HG03045 (cell line): ENCODE measurements around the gene NAV1.
A peak's percentile ranks its signal among the peaks of the same experiment; 100 is the strongest.
"Not testable (repeated sequence)": the region's sequence is repeated elsewhere in the genome, so short reads cannot be mapped to it uniquely, and the experiment has no call there.

Experiments
- ATAC-seq: cut with Tn5 transposase; IDR thresholded peaks from one replicate; pipeline ENCODE4 v1.9.1; 2021; ENCODE audit warnings: mild to moderate bottlenecking, moderate library complexity; ENCODE audit not compliant: unreplicated experiment

Gene NAV1

DNA sequence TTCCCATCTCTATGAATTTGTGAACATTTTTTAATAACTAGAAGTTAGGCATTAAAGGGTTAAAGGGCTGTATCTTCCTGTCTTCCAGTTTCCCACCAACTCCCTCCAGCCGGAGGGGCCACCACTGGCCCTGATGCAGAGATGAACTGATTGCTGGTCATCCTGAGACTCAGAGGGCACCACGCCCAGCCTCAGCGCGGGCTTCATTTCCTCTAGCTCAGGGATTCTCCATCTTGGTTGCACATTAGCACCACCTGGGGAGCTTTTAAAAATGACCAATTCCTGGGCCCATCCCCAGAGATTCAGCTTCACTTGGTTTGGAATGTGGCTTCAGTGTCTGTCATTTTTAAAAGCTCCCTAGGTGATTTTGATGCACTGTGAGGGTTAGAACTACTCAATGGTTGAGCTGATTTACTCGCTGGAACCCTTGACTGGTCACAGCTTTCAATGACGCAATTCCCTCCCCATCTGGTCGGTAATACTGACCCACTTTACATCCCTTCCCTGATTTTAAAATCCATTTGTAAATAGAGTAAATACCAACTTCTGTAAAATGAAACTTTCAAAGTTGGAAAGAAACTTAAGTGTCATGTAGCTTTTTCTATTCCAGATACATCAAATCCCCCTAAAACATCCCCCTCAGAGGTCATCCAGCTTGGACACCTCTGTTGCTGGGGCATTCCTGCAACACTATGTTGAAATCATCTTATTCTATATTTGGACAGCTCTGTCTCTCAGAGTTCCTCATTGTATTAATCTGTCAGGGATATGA, 5.1 kb downstream of the NAV1 start:
- ATAC-seq = no peak

GRCh38 chr1:201544710-201545109, 5.8 kb downstream of the NAV1 start:
- no peak for ATAC-seq

GRCh38 chr1:201545851-201546492, 7.0 kb downstream of the NAV1 start:
- ATAC-seq = no peak

GRCh38 chr1:201549522-201549921, 10.6 kb downstream of the NAV1 start:
- not testable (repeated sequence) for ATAC-seq

DNA sequence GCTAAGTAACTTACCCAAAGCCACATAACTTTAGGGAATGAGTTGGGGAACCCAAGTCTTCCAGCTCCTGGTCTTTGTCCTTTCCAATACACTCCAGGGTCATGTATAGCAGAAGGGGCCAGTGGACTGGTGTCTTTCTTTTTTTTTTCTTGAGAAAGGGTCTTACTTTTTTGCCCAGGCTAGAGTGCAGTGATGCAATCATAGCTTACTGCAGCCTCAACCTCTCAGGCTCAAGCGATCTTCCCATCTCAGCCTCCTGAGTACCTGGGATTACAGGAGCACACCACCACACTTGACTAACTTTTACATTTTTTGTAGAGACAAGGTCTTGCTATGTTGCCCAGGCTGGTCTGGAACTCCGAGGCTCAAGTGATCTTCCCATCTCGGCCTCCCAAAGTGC, 12.2 kb downstream of the NAV1 start:
- no peak for ATAC-seq

GRCh38 chr1:201551877-201552731, 13.2 kb downstream of the NAV1 start:
- ATAC-seq = no peak

- ATAC-seq = no peak
Observed at GRCh38 chr1:201552941-201553351, 14.0 kb downstream of the NAV1 start.

- ATAC-seq = no peak
Observed at GRCh38 chr1:201553496-201554189, 14.7 kb downstream of the NAV1 start.

GRCh38 chr1:201554190-201554600, 15.3 kb downstream of the NAV1 start:
- ATAC-seq = no peak

DNA sequence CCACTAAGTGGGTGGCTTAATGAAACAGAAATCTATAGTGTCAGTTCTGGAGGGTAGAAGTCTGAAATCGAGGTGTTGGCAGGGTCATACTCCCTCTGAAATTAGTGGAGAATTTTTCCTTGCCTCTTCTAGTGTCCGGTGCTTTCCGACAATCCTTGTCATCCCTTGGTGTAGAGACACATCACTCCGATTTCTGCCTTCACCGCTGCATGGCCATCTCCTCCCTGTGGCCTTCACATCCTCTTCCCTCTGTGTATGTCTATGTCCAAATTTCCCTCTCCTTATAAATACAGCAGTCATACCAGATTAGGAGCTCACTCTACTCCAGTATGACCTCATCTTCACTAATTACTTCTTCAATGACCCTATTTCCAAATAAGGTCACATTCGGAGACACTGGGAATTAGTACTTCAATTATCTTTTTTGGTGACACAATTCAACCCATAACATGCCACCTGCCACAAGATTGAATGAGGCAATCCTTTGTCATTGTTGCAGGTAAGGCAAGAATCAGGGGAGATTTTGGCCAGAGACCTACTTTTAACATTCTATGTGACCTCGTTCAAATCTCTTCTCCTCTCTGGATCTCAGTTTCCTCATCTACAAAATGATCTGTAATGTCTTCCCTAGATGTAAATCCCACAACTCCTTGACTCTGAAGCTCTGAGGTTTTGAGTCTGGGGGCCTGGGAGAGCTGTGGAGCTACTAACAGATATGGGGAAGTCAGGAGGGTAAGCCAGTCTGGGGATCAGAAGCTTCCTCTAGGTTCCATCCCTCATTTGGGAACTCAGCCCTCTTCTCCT, 16.1 kb downstream of the NAV1 start:
- no peak for ATAC-seq

DNA sequence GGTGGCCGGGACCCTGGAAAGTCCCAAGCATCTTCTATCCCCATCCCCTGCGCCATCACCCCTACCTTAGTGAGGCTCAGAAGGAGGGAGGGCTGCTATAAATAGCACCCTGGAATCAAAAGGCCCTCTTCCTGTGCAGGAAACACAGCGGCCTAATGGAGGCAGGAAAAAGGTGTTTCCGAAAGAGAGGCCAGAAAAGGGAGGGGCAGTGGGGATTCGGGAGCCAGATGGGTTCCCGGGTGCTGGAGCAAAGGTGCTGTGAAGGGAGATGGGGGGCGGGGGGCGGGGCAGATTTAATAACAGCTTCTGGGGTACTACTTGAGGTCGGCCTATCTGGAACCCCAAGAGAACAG, 16.6 kb downstream of the NAV1 start:
- no peak for ATAC-seq

DNA sequence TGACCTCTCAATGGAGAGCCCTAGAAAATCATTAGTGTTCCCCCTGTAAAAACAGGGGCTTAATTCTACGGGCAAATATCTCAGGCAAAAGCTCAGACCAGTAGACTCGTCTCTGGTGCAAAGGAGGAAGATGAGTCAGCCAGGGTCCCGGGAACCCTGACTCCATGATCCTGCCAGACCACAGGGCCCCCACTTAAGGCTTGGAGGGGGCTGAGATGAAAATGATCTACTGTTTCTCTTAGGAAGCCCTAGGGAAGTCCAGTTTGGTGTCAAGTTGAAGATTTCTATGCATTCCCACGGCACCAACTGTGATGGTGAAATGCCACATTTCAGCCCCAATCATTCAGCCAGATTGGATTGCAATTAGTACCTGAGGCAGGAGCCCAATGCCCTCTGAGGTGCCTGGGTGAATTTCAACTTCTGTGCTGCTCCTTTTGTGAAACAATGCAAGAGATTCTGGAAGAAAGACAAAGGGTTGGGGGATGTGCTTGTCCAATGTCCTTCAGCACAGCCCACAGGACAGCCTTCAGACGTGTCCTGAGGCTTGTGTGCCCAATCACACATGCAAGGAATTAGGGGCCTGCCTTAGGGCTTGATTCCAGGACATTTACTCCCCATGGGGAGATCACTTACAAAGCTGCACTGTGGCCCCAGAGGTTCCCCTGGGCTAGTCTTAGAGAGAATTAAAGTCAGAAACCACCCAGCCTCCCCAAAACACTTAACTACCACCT, 18.1 kb downstream of the NAV1 start:
- no peak for ATAC-seq

GRCh38 chr1:201557572-201557958, 18.6 kb downstream of the NAV1 start:
- ATAC-seq = no peak

DNA sequence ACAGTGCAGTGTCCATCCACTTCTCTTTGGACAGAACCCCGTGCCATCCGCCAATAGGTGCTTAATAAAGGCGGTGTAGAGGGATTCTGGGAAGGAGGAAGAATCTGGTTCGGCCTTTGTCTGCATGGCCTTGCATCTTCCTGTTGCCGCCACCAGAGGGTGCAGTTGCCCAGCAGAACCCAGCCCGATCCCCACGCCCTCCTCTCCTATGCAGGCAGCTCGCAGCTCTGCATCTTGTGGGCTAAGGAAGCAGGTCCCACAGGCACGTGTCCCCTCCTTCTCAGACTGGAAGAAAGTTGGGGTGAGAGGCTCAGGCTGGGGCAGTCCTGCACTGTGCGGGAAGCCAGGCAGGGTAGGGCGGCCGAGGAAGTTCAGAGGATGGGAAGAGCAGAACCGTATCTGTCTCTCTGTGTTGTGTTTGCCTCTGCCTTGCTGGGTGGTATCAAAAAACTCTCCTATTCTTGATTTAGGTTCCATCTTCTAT, 20.8 kb downstream of the NAV1 start:
- ATAC-seq = peak; percentile 89

DNA sequence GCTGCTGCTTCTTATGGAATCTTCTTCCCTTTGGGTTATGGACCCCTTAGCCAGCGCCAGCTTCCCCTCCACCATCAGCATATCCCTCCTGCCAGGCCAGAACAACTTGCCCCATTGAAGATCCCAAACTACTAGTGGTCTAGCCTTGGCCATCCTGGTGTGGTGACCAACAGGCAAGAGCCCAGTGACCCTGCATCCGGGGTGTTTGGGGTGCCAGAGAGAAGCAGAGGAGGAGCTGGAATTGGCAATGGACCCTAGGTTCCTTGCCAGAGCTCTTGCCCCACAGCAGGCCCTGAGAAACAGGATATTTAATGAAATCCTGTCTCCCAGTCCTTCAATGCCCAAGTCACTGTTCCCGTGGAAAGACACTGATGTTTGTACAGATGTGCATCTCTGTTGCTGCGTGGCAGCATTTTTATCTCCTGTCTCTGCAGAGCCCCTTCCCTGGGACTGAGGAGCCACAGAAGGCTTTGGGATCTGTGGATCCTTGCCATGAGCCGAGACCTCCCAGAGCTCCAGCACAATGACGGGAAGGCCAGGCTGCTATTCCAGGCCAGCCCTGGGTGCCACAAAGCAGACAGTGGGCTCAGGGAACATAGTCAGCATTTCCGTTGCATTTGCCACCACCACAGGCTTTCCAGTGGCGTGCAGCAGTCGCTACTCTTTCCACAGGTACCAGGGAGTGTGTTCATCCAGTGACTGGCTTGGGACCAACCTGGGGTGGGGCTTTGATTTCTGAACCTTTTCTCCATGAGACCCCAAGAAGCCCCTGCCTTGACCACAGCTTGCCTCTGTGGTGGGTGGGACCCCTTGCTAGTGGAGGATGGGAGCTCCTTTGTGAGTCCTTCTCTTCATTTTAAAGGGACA, 21.6 kb downstream of the NAV1 start:
- no peak for ATAC-seq

GRCh38 chr1:201561195-201561564, 22.3 kb downstream of the NAV1 start:
- ATAC-seq = no peak

DNA sequence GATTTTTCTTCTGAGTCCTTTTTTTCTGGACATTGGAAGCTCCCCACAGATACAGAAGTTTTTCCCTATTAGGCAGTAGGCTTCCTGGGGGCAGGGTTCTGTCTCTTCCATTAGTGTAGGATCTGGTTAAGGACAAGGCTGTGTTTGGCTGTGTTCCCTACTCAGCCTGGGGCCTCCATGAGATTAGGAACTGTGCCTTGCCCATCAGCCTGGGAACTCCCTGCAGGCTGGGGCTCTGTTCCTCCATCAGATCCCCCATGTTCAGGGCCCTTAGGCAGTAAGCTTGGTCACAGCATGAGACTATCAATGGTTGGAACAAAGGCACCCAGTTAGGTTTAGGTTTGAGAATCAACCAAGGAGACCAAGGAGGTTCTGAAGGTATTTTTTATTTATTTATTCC, 22.7 kb downstream of the NAV1 start:
- ATAC-seq = no peak

GRCh38 chr1:201562257-201562656, 23.3 kb downstream of the NAV1 start:
- ATAC-seq = no peak
